ENCODE data around the gene C4orf33.
"Not testable (repeated sequence)": the region's sequence is repeated elsewhere in the genome, so short reads cannot be mapped to it uniquely, and the experiment has no call there.

The C4orf33 gene

GRCh38 chr4:129095811-129096454, at the start of gene C4orf33:
TSS of gene C4orf33 (plus strand) at chr4:129096152. CDS start at chr4:129102611, 6,459 bp downstream.
- peak; percentile 55 for DNase-seq (ENCODE audit: low spot score)

GRCh38 chr4:129059028-129059427, 36.9 kb upstream of the C4orf33 start:
- no peak for DNase-seq (ENCODE audit: low spot score)

GRCh38 chr4:129062580-129062979, 33.4 kb upstream of the C4orf33 start:
- DNase-seq (ENCODE audit: low spot score): no peak

GRCh38 chr4:129063640-129064039, 32.3 kb upstream of the C4orf33 start:
- DNase-seq (ENCODE audit: low spot score): no peak

- DNase-seq (ENCODE audit: low spot score): no peak
Observed at GRCh38 chr4:129064717-129065116, 31.2 kb upstream of the C4orf33 start.

- DNase-seq (ENCODE audit: low spot score): not testable (repeated sequence)
Observed at GRCh38 chr4:129069537-129069936, 26.4 kb upstream of the C4orf33 start.

GRCh38 chr4:129077326-129077725, 18.6 kb upstream of the C4orf33 start:
- no peak for DNase-seq (ENCODE audit: low spot score)

- DNase-seq (ENCODE audit: low spot score): no peak
Observed at GRCh38 chr4:129080129-129080528, 15.8 kb upstream of the C4orf33 start.

GRCh38 chr4:129082302-129082701, 13.7 kb upstream of the C4orf33 start:
- no peak for DNase-seq (ENCODE audit: low spot score)

GRCh38 chr4:129085472-129085871, 10.5 kb upstream of the C4orf33 start:
- no peak for DNase-seq (ENCODE audit: low spot score)

GRCh38 chr4:129087516-129087915, 8.4 kb upstream of the C4orf33 start:
- DNase-seq (ENCODE audit: low spot score): no peak

GRCh38 chr4:129092631-129093190, 3.2 kb upstream of the C4orf33 start:
- no peak for DNase-seq (ENCODE audit: low spot score)

- DNase-seq (ENCODE audit: low spot score): peak; percentile 90
Observed at GRCh38 chr4:129093191-129093920, 2.6 kb upstream of the C4orf33 start, which contains the start of gene SCLT1. TSS of gene SCLT1 (minus strand) at chr4:129093539. CDS start at chr4:129093103, 436 bp downstream.

GRCh38 chr4:129094347-129094746, 1.6 kb upstream of the C4orf33 start:
- no peak for DNase-seq (ENCODE audit: low spot score)

- no peak for DNase-seq (ENCODE audit: low spot score)
Observed at GRCh38 chr4:129098531-129099001, 2.6 kb downstream of the C4orf33 start.

GRCh38 chr4:129109965-129110824, 14.2 kb downstream of the C4orf33 start:
- no peak for DNase-seq (ENCODE audit: low spot score)

GRCh38 chr4:129110931-129111330, 15.0 kb downstream of the C4orf33 start:
- no peak for DNase-seq (ENCODE audit: low spot score)

- no peak for DNase-seq (ENCODE audit: low spot score)
Observed at GRCh38 chr4:129111919-129112318, 16.0 kb downstream of the C4orf33 start.

- no peak for DNase-seq (ENCODE audit: low spot score)
Observed at GRCh38 chr4:129113434-129113833, 17.5 kb downstream of the C4orf33 start.

GRCh38 chr4:129113919-129114318, 18.0 kb downstream of the C4orf33 start:
- no peak for DNase-seq (ENCODE audit: low spot score)

- DNase-seq (ENCODE audit: low spot score): no peak
Observed at GRCh38 chr4:129117705-129118104, 21.8 kb downstream of the C4orf33 start.

GRCh38 chr4:129126614-129127013, 30.7 kb downstream of the C4orf33 start:
- DNase-seq (ENCODE audit: low spot score): not testable (repeated sequence)

All from SW480 (cell line).